Non-pigmented ciliary epithelial cell (primary cell): ENCODE data around the gene PA2G4.
"Not testable (repeated sequence)": the region's sequence is repeated elsewhere in the genome, so short reads cannot be mapped to it uniquely, and the experiment has no call there.

Experiments used
- DNase-seq: peaks from one replicate; pipeline ENCODE4 v3.0.0-alpha.2; 2010; ENCODE audit warnings: low read depth

The PA2G4 gene

DNA sequence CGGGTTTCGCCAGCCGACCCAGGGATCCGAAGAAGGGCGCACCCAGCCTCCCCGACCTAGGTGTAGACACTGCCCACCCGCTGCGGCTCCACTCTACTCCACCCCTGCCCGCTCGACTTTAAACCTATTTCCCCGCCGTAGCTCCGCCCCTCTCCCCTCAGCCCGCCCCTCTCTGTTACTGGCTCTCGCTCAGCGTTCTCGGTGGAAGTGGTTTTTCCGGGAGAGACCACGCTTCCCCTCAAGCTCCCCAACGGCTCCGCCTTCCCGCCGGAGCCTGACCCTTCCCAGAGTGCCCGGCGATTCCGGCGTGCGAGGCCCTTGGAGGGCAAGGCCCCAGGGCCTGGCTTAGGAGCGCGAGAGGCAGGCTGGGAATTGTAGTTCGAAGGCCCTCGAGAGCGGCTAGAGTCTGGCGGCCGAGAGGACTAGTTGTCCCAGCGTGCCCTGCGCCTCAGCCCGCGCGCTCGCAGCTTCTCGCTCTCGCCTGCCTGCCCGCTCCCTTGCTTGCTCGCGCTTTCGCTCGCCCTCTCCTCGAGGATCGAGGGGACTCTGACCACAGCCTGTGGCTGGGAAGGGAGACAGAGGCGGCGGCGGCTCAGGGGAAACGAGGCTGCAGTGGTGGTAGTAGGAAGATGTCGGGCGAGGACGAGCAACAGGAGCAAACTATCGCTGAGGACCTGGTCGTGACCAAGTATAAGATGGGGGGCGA, at the start of gene PA2G4:
TSS of gene PA2G4 (plus strand) at position 451 of the 706 bp plus-strand sequence. CDS start at position 630, 179 bp downstream.
- peak; percentile 92 for DNase-seq

DNA sequence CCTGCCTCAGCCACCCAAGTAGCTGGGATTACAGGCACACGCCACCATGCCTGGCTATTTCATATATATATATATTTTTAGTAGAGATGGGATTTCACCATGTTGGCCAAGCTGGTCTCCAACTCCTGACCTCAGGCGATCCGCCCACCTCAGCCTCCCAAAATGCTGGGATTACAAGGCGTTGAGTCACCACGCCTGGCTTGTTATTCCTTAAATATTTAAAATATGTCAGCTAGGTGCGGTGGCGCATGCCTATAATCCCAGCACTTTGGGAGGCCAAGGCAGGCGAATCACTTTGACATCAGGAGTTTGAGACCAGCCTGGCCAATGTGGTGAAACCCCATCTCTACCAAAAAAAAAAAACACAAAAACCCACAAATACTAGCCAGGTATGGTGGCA, 44.4 kb upstream of the PA2G4 start:
- not testable (repeated sequence) for DNase-seq

DNA sequence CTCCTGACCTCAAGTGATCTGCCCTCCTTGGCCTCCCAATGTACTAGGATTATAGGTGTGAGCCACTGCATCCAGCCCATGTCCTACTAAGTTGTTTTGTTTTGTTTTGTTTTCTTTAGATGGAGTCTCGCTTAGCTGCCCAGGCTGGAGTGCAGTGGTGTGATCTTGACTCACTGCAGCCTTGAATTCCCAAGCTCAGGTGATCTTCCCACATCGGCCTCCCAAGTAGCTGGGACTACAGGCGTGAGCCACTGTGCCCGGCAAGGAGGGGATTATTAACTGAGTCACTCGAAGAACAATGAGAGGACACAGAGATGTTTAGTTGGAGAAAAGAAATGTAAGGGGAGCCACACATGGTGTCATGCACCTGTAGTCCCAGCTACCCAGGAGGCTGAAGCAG, 42.4 kb upstream of the PA2G4 start:
- no peak for DNase-seq

DNA sequence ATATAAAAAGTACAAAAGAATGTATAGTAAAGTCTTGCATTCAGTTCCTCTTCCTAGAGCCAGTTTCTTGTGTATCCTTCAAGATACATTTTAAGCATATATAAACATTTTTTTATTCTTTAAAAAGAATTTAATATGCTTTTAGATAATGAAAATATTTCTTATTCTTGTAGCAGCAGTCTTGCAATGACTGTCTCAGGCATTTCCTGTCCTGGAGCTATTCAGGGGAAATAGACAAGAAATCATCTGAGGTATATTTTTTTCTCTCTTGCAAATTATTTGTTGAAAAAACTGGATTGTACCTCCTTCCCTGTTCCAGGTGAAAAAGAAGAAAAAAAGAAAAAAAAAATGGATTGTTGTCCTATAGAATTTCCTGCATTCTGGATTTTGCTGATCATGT, 41.4 kb upstream of the PA2G4 start:
- no peak for DNase-seq

DNA sequence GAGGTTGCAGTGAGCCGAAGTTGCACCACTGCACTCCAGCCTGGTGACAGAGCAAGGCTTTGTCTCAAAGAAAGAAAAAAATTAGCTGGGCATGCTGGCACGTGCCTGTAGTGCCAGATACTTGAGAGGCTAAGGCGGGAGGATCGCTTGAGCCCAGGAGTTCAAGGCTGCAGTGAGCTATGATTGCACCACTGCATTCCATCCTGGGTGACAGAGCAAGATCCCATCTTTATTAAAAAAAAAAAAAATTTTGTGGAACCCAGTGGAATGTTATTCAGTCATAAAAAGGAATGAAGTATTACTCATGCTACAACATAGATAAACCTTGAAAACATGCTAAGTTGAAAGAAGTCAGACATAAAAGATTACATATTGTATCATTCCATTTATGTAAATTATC, 32.7 kb upstream of the PA2G4 start:
- no peak for DNase-seq

DNA sequence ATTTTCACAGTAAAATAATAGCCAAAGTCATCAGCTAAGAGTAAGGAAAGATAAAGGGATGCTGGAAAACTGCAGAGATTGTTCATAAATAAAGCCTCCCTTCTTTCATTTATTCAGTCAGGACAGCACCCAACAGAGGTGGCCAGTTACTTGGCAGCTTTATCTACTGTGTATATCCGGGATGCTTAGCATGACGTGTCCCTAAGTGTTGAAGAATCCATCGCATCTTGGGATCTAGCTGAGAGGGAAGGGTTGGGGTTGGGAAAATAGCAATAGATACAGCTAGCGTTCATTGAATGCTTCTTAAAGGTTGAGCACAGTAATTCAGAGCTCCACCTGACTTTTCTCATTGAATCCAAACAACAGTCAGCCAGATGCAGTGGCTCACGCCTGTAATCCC, 30.0 kb upstream of the PA2G4 start:
- no peak for DNase-seq

DNA sequence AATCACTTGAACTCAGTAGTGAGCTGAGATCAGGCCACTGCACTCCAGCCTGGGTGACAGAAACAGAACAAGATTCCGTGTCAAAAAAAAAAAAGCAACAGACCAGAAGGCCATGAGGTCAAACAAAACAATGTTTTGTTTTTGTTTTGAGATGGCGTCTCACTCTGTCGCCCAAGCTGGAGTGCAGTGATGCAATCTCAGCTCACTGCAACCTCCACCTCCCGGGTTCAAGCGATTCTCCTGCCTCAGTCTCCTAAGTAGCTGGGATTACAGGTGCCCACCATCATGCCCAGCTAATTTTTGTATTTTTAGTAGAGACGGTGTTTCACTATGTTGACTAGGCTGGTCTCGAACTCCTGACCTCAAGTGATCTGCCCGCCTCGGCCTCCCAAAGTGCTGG, 26.4 kb upstream of the PA2G4 start:
- DNase-seq = not testable (repeated sequence)

DNA sequence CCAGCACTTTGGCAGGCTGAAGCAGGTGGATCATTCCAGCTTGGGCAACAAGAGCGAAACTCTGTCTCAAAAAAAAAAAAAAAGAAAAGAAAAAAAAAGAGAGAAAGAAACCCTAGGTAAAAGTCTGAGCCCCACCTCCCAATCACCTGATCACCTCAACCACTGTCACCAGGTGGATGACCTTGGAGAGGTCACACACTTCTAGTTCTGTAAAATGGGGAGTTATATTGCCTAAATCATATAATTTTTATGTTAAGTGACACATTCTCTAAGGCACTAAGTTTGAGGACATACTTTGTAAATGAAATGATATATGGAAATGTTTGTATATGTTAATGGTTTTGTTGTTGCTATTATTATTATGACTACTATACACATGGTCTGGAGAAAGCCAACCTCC, 25.9 kb upstream of the PA2G4 start:
- no peak for DNase-seq

DNA sequence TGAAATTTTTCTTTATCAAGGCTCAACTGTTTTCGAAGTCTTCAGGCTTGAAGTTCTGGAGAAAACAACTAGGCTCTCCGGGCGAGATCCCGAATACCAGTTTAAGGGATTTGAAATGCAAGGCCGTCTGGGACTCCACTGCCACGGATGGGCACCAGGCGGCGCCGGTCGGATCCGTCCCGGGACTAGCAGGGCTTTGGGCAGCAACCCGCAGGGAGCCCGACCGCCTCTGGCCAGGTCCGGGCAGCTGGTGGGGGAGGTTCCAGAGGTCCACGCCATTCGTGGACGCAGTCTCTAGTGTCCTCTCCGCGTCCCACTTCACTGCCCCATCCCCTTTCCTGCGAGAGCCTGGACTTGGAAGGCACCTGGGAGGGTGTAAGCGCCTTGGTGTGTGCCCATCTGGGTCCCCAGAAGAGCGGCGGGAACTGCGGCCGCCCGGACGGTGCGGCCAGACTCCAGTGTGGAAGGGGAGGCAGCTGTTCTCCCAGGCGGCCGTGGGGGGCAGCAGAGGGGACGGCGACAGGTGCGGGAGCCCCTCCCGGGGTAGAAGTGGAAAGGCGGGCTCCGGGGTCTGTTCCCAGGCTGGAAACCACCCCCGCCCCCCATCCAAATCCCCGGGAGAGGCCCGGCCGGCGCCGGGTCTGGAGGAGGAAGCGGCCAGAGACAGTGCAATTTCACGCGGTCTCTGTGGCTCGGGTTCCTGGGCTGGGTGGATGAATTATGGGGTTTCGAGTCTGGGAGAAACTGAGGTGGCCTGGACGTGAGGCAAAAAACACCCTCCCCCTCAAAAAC, 25.2 kb upstream of the PA2G4 start:
- peak; percentile 30 for DNase-seq

DNA sequence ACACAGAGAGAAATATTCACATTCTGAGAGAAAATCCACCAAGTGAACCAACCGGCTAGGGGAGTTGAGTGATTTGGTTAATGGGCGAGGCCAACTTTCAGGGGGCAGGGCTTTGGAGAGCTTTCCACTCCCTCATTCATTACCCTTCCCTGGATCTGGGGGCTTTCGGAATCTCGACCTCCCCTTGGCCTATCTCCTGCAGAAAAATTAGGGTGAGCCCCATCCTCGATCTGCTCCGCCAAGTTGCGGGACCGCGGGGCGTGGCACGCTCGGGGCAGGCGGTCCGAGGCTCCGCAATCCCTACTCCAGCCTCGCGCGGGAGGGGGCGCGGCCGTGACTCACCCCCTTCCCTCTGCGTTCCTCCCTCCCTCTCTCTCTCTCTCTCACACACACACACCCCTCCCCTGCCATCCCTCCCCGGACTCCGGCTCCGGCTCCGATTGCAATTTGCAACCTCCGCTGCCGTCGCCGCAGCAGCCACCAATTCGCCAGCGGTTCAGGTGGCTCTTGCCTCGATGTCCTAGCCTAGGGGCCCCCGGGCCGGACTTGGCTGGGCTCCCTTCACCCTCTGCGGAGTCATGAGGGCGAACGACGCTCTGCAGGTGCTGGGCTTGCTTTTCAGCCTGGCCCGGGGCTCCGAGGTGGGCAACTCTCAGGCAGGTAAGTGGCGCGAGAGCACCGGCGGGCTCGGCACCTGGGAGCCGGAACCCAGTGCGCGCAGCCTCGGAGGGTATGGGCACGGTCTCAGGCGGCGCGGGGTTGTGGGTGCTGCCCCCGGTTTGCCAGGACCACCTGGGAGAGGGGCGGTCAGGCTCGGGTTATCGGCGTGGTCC, 24.4 kb upstream of the PA2G4 start, which contains the start of gene ERBB3:
TSS of gene ERBB3 (plus strand) at position 443 of the 833 bp plus-strand sequence. CDS start at position 579, 136 bp downstream.
- peak; percentile 35 for DNase-seq

DNA sequence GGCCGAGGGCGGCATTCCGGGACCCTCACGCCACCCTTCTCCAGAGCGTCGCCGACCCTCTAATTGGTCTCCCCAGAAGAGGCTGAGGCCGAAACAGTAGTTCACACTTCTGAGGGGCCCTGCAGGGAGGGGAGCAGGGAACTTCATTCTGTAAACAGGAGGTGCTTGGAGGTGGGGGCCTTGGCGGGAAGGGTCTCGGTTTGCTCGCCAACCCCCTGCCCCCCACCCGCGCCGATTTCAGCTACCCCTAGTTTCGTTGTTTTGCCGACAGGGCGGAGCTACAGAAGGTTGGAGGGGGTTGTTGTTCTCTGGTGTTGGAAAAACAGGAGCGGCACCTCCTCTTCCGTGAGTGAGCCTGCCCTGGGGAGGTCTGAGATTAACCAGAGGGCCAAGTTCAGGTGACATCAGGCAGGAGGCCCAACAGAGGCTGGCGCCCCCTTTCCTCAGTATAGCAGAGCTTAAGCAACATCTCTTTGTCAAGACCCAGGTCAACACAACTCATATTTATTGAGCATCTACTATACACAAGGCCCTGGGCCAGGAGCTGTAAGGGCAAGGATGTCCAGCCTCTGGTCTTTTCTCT, 23.7 kb upstream of the PA2G4 start:
- no peak for DNase-seq

DNA sequence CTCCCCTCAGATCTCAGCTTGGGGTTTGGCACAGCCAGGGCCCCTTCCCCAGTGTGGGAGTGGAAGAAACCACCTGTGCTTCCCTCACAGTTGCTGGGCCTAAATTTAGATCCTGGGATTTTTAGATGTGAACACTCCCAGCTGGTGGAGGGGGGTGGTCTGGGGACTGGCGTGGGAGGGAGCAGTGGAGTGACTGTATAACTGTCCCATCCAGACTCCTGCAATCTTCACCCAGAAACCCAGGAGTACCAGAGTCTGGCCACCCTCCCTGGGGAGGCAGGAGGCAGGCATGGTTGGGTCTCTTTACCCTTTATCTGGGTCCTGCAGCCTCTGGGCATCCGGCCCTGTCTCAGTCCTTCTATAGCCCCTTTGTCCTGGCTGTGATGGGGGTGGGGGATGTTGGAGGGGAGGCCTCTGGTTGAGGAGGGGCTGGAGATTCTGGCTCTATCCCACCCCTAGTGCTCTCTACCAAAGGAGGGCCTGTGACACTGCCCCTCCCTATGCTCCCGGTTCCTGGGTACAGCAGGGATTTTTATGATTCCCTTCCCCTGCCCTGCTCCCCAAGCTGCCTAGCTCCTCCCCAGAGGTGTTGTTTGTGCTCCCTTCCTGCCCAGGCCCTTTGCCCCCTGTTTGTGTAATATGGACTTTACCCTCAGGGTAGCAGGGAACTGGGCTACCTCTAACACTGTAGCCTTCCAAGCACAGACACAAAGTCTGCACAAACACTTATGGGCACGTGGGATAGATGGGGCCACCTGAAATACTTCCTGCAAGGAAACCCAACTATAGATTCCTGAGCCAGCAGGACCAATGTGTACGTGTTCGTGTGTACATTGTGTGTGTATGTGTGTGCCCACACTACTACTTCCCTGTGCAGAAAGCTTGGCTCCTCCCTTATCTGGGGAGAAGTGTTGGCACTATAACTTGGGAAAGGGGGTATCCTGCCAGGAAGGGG, 22.7 kb upstream of the PA2G4 start:
- DNase-seq = no peak

DNA sequence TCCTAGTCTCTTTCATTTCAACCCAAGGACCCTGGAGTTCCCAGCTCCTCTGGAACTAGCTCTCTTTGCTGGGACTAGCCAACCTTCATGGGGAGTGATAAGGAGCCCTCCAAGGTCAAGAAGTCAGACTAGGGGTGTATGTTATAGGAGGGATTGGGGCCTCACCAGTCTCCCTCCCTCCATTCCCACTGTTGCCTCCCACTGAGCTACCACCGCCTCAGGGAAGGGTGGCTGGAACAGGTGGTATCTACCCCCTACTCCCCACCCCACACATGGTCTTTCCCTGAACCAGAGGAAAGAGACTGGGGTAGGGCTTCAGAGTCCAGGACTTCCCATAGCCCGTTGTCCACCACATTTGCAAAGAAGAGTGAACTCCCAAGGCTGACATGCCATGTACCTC, 22.0 kb upstream of the PA2G4 start:
- no peak for DNase-seq

DNA sequence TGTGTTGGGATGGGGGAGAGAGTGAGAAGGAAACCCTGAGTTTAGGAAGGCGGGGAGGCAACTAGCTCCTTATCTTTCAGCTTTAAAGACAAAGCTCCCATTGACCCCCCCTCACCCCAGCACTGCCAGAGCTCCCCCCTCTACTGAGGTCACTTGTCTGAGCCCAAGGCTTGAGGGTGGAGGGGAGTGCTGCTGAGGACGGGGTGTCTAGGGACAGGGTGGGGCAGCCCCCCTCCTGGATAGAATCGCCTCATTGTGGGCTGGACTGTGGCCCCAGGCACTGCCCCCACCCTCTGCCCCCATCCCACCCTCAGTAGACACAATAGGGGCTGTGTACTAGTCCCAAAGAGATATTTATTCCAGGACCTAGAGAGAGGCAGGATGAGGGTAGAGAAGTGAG, 21.4 kb upstream of the PA2G4 start:
- DNase-seq = no peak

DNA sequence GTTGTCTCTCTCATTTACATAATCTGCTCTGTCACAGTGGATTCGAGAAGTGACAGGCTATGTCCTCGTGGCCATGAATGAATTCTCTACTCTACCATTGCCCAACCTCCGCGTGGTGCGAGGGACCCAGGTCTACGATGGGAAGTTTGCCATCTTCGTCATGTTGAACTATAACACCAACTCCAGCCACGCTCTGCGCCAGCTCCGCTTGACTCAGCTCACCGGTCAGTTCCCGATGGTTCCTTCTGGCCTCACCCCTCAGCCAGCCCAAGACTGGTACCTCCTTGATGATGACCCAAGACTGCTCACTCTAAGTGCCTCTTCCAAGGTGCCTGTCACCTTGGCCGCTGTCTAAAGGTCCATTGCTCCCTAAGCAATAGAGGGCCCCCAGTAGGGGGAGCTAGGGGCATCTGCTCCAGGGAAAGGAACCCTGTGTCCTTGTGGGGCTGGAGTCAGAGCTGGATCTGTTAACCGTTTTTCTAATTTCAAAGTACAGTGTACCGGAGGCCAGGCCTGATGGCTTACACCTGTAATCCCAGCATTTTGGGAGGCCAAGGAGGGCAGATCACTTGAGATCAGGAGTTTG, 19.3 kb upstream of the PA2G4 start:
- no peak for DNase-seq

DNA sequence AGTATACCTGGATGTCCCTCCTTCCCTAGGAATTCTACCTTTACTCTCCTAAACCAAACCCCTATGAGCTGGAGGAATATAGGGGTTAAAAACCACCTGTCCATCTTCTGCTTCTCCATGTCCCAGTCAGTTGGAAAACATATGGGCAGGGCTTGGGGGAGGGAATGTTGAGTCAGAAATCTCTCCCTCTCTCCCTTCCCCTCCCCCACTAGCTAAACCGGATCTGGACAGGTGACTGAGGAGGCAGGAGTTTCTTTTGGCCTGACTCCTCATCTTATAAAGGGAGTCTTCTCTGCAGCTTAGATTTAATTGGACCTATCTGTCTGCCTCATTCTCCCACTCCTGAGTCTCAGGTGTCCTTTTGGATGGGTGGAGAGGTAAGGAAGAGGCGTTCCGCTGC, 18.3 kb upstream of the PA2G4 start:
- no peak for DNase-seq

DNA sequence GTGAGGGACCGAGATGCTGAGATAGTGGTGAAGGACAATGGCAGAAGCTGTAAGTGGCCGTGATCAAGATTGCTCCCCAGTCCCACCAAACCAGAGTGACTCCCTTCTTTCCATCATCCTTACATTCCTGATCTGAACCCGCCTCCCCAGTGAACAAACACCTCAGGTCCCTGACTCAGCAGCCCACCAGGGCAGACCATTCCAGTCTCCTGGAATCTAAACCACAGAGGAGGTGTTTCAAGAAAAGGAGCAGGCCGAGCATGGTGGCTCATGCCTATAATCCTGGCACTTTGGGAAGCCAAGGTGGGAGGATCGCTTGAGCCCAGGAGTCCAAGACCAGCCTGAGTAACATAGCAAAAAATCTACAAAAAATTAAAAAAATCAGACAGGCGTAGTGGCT, 17.8 kb upstream of the PA2G4 start:
- DNase-seq = no peak

DNA sequence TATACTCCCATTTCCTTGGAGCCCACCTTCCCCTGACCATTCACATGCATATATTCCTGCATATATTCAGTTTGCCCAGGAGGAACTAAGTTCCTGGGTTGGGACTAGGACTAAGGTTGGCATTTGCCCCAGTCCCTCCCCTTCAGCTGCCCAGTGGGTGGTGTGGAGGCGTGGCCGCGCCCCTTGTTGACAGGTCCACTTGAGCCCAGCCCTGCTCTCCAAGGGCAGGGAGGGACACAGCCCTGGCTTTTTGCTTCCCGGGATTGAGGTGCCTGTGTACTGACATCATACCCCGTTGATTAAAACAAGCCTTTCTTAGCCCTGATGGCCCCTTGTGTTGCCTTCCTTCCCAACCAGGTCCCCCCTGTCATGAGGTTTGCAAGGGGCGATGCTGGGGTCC, 17.1 kb upstream of the PA2G4 start:
- DNase-seq = no peak

DNA sequence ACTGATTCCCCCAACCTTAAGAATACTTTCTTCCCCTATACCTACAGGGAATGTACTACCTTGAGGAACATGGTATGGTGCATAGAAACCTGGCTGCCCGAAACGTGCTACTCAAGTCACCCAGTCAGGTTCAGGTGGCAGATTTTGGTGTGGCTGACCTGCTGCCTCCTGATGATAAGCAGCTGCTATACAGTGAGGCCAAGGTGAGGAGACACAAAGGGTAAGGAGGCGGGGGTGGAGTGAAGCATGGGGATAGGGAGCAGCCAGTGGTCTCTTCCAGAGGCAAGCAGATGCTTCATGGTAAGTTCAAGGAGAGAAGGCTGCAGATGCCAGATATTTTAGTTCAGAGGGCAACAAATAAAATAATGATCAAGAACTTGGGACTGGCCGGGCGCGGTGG, 6.6 kb upstream of the PA2G4 start:
- no peak for DNase-seq

DNA sequence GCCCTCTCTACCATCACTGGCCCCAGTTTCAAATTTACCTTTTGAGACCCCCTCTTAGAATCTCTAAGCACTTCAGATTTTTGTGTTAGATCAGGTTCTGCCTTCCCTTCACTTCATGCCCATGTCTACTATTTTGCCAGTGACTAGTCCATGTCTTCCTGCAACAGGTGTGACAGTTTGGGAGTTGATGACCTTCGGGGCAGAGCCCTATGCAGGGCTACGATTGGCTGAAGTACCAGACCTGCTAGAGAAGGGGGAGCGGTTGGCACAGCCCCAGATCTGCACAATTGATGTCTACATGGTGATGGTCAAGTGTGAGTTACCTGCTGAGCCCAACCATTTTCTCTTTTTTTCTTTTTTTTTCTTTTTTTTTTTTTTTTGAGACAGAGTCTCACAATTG, 5.8 kb upstream of the PA2G4 start:
- DNase-seq = no peak

DNA sequence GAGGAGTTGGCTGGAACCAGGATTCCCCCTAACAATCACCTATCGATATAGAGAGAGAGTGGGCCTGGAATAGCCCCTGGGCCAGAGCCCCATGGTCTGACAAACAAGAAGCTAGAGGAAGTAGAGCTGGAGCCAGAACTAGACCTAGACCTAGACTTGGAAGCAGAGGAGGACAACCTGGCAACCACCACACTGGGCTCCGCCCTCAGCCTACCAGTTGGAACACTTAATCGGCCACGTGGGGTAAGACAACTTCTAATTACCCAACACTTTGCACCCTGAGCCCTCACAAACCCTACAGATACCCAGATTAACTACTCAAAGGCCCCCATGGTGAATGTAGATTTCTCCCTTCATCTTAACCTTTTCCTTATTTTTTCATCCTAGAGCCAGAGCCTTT, 4.6 kb upstream of the PA2G4 start:
- DNase-seq = no peak
